Endometrium (tissue), 2 donors: ENCODE results near the gene TCHHL1.

Experiments
- FAIRE-seq: peaks from 2 replicates; lab custom pipeline; 2012; peaks lifted over from hg19 to GRCh38; lab: Jason Lieb, UNC
- donor health status: control.
- donor health status: control.

The TCHHL1 gene

DNA sequence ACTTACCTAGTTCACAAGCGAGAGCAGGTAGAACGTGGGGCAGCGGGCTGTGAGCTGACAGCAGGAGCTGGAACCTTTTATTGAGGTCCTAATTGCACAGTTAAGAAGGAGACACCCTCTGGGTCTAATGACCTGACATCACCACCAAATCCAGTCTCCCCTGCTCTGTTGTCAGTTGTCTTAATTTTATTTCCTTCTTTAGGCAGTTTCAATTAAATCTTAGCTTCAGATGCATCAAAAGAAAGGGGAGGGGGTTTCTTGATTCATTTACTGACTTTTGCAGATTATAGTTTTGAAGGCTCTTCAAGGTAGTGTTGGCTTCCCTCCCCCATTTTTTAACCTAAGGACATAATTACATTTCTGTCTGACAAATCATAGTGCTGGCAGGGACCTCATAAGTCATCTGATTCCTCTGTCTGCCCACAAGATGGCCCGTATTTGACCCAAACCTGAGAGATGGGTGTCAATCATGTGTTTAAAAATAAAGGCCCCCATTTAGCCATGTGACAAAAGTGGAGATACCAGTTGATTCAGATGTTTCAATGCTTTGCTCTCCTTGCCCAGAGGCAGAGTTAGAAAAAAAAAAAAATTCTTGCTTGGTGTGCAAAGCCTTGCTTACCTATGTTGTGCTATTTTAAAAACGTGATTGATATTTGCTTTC, at the start of gene TCHHL1:
Gene TCHHL1, minus strand, starts transcription at position 51 of the 661 bp plus-strand sequence. CDS start 921 bp downstream, outside the sequence.
- FAIRE-seq, result no peak

GRCh38 chr1:152137215-152137614, 48.4 kb upstream of the TCHHL1 start:
- no peak for FAIRE-seq

- no peak for FAIRE-seq
Measured at GRCh38 chr1:152130186-152130585, 41.3 kb upstream of the TCHHL1 start.

GRCh38 chr1:152127673-152128072, 38.8 kb upstream of the TCHHL1 start:
- no peak for FAIRE-seq

GRCh38 chr1:152125834-152126443, 37.1 kb upstream of the TCHHL1 start:
- FAIRE-seq, result no peak

GRCh38 chr1:152118915-152119314, 30.1 kb upstream of the TCHHL1 start:
- no peak for FAIRE-seq

GRCh38 chr1:152115344-152115743, 26.5 kb upstream of the TCHHL1 start, which contains the start of gene TCHH:
Gene TCHH (minus strand): TSS chr1:152115444. CDS start chr1:152114080, 1,364 bp downstream.
- no peak for FAIRE-seq

GRCh38 chr1:152112885-152113432, 24.1 kb upstream of the TCHHL1 start:
- FAIRE-seq, result no peak

DNA sequence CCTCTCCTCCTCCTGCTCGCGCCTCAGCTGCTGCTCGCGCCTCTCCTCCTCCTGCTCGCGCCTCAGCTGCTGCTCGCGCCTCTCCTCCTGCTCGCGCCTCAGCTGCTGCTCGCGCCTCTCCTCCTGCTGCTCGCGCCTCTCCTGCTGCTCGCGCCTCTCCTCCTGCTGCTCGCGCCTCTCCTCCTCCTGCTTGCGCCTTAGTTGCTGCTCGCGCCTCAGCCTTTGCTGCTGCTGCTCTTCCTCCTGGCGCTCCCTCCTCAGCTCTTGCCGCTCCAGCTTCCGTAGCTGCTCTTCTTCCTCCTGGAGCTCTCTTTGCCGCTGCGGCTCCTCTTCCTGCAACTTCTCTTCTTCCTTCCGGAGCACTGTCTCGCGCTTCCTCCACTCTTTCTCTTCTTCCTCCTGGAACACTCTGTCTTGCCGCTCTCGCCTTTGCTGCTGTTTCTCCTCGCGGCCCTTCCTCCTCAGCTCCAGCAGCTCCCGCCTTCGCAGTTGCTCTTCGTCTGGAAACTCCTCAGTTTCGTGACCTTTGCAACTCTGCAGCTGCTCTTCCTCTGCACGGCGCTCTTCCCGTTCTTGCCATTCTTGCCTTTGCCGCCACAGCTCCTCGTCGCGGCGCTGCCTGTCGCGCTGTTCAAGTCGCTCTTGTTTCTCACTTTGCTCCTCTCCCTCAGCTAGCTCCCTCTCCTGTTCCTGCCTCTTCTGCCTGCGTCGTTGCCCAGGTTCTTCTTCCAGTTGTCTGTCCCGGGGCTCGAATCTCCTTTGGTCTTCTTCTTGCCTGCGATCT, 23.4 kb upstream of the TCHHL1 start:
- FAIRE-seq, result no peak

GRCh38 chr1:152111515-152111968, 22.7 kb upstream of the TCHHL1 start:
- FAIRE-seq, result no peak

DNA sequence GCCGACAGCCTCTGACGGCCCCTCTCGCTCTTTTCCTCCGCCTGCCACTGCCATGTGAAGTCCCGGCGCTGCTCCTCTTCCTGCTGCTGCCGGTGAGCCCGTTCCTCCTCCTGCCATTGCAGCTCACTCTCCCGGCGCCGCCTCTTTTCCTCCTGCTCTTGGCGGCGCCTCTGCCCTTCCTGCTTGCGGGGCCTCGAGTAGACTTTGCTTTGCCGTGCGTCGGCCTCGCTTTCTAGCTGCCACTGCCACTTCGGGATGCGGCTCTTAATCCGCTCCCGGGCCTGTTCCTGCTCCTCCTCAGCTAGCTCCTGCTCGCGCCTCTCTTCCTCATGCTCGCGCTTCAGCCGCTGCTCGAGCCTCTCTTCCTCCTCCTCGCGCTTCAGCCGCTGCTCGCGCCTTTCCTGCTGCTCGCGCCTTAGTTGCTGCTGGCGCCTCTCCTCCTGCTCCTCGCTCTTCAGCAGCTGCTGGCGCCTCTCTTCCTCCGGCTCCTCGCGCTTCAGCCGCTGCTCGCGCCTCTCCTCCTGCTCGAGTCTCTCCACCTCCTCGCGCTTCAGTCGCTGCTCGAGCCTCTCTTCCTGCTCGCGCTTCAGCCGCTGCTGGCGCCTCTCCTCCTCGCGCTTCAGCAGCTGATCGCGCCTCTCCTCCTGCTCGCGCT, 22.1 kb upstream of the TCHHL1 start:
- no peak for FAIRE-seq

- FAIRE-seq, result no peak
Measured at GRCh38 chr1:152110365-152110859, 21.5 kb upstream of the TCHHL1 start.

GRCh38 chr1:152109998-152110294, 21.1 kb upstream of the TCHHL1 start:
- no peak for FAIRE-seq

- FAIRE-seq, result no peak
Measured at GRCh38 chr1:152109231-152109997, 20.6 kb upstream of the TCHHL1 start.

DNA sequence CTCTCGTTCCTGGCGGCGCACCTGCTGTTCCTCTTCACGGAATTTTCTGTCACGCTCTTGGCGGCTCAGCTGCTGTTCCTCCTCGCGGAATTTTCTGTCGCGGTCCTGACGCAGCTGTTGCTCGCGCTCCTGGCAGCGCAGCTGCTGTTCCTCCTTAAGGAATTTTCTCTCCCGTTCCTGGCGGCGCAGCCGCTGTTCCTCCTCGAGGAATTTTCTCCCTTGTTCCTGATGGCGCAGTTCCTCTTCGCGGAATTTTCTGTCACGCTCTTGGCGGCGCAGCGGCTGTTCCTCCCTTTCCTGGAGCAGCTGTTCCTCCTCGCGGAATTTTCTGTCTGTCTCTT, 20.0 kb upstream of the TCHHL1 start:
- no peak for FAIRE-seq

DNA sequence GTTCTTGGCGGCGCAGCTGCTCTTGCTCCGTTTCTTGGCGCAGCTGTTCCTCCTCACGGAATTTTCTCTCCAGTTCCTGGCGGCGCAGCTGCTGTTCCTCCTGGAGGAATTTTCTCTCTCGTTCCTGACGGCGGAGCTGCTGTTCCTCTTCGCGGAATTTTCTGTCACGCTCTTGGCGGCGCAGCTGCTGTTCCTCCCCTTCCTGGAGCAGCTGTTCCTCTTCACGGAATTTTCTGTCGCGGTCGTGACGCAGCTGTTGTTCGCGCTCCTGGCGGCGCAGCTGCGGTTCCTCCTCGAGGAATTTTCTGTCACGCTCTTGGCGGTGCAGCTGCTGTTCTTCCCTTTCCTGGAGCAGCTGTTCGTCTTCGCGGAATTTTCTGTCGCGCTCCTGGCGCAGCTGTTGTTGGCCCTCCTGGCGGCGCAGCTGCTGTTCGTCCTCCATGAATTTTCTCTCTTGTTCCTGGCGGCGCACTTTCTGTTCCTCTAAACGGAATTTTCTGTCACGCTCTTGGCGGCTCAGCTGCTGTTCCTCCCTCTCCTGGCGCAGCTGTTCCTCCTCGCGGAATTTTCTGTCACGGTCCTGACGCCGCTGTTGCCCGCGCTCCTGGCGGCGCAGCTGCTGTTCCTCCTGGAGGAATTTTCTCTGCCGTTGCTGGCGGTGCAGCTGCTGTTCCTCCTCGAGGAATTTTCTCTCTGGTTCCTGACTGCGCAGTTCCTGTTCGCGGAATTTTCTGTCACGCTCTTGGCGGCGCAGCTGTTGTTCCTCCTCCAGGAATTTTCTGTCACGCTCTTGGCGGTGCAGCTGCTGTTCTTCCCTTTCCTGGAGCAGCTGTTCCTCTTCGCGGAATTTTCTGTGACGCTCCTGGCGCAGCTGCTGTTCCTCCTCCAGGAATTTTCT, 19.4 kb upstream of the TCHHL1 start:
- FAIRE-seq, result no peak

DNA sequence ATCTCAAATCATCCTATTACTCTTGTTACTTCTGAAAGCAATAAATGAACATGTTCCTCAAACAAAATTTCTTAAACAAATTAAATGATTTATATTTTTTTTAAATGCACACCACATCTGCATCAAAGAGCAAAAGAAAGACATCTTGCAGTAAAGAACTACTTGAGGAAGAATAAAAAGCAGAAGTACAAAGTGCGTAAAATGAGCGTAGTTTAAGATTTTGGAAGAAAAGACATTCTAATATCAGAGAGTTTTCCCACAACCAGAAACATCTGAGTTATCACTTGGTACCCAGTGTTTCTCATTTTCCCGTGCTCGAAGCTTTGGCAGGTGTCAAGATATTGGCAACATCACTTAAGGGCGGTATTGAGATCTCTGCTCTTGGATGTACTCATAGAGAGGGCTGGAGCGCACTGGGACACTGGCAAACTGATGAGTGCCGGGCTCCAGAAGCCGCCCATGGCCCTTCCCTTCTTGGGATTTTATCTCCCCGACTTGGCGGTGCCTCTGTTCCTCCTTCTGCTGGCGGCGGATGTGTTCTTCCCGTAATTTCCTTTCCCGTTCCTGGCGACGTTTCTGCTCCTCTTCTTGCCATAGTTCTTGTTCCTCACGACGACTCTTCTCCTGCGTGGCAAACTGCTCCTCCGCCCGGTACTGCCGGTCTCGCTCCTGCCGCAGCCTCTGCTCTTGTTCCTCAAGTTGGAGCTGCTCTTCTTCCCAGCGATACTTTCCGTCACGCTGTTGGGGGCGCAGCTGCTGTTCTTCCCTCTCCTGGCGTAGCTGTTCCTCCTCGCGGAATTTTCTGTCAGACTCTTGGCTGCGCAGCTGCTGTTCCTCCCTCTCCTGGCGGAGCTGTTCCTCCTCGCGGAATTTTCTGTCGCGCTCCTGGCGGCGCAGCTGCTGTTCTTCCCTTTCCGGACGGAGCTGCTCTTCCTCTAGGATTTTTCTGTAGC, 18.4 kb upstream of the TCHHL1 start:
- FAIRE-seq, result no peak

DNA sequence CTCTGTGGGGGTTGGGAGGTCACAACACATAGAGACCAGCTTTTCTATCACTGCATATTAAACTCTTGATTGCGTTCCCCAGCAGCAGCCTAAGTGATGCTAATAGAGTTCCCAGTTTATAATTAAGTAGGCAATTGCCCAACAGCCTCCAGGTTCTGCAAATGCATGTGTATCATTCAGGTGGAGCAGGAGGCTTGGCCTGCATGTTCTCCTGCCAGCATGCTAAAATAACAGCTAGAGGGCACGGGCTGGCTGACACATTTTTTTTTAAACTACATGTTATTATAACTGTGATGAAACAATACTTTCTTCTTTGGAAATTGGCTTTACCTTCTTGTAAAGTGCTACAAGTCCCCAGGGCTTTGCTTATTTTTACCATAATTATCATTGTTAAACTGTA, 16.0 kb upstream of the TCHHL1 start:
- FAIRE-seq, result no peak

DNA sequence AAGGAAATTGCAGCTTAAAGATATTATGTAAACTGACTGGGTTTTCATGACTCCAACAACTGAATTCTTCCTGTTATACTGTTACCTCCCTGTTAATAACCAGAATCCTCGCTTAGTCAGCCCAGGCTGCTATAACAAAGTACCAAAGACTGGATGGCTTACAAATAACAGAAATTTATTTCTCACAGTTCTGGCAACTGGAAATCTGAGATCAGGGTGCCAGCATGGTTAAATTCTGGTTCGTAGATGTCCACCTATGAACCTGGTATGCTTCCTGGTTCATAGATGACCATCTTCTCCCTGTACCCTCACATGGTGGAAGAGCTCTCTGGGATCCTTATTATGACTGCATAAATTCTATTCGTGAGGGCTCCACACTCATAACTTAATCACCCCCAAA, 8.1 kb upstream of the TCHHL1 start:
- no peak for FAIRE-seq
